ENCODE results near the gene ETS2. TPM values are rescaled to one million over a fixed set of nuclear protein-coding genes. Genes with fewer than 3 reads are reported as not detected.

The ETS2 gene
- polyA plus RNA-seq, 1 donor from 2014 or later, result 2.8 TPM

GRCh38 chr21:38858026-38858811 lies 52.5 kb downstream of the ETS2 start:
- Mint-ChIP-seq H3K36me3 (peaks cover 1% of the 10 kb centered on the region), H3K27ac (no peak overlapping the region), H3K4me1 (peaks cover 12 to 17% (median 14%) of the 10 kb centered on the region in 3 donors), H3K4me3 (no peak overlapping the region), H3K9me3 (no peaks in the 10 kb centered on the region), H3K27me3 (peaks cover 55% of the 10 kb centered on the region)

- peaks cover 12 to 17% (median 14%) of the 10 kb centered on the region in 3 donors for H3K4me1 Mint-ChIP-seq
- no peak overlapping the region for H3K27ac Mint-ChIP-seq
- H3K9me3 Mint-ChIP-seq, result no peaks in the 10 kb centered on the region
- H3K27me3 Mint-ChIP-seq, result peaks cover 56% of the 10 kb centered on the region
- peaks cover 1% of the 10 kb centered on the region for H3K36me3 Mint-ChIP-seq
- peak overlapping the region in 1 of 4 donors; percentile 1 for H3K4me3 Mint-ChIP-seq
Observed at GRCh38 chr21:38858812-38859205, 53.1 kb downstream of the ETS2 start.

- Mint-ChIP-seq H3K4me3 (no peak overlapping the region), H3K9me3 (no peaks in the 10 kb centered on the region), H3K27ac (peak overlapping the region in 1 of 3 donors; percentile 32), H3K27me3 (peaks cover 55% of the 10 kb centered on the region), H3K36me3 (peaks cover 1% of the 10 kb centered on the region), H3K4me1 (peaks cover 12 to 17% (median 14%) of the 10 kb centered on the region in 3 donors)
Observed at GRCh38 chr21:38859852-38860251, 54.1 kb downstream of the ETS2 start.

GRCh38 chr21:38861056-38861455 lies 55.3 kb downstream of the ETS2 start:
- Mint-ChIP-seq H3K27ac (no peak overlapping the region), H3K4me3 (no peak overlapping the region), H3K4me1 (peaks cover 12 to 17% (median 14%) of the 10 kb centered on the region in 3 donors), H3K27me3 (peaks cover 61% of the 10 kb centered on the region), H3K36me3 (peaks cover 1% of the 10 kb centered on the region), H3K9me3 (no peaks in the 10 kb centered on the region)

GRCh38 chr21:38861989-38862683 lies 56.4 kb downstream of the ETS2 start:
- peak overlapping the region in 2 of 3 donors; percentile 80 to 81 for H3K27ac Mint-ChIP-seq

GRCh38 chr21:38863291-38863690 lies 57.6 kb downstream of the ETS2 start:
- peaks cover 54% of the 10 kb centered on the region for H3K27me3 Mint-ChIP-seq

More at GRCh38 chr21:38861989-38862683, 56.4 kb downstream of the ETS2 start:
- Mint-ChIP-seq H3K36me3 (no peaks in the 10 kb centered on the region), H3K9me3 (no peaks in the 10 kb centered on the region), H3K4me3 (peak overlapping the region; percentile 55 to 87 (median 72)), H3K4me1 (peaks cover 12 to 17% (median 14%) of the 10 kb centered on the region in 3 donors), H3K27me3 (peaks cover 61% of the 10 kb centered on the region)

GRCh38 chr21:38863843-38864363 lies 58.2 kb downstream of the ETS2 start:
- no peak overlapping the region for H3K27ac Mint-ChIP-seq
- no peak overlapping the region for H3K4me3 Mint-ChIP-seq
- H3K9me3 Mint-ChIP-seq, result peaks cover 0 to 2% (median 0%) of the 10 kb centered on the region in 3 donors
- peaks cover 12 to 17% (median 14%) of the 10 kb centered on the region in 3 donors for H3K4me1 Mint-ChIP-seq
- H3K36me3 Mint-ChIP-seq, result no peaks in the 10 kb centered on the region
- peaks cover 53% of the 10 kb centered on the region for H3K27me3 Mint-ChIP-seq

More at GRCh38 chr21:38863291-38863690, 57.6 kb downstream of the ETS2 start:
- H3K36me3 Mint-ChIP-seq, result no peaks in the 10 kb centered on the region
- no peak overlapping the region for H3K27ac Mint-ChIP-seq
- H3K4me3 Mint-ChIP-seq, result no peak overlapping the region
- H3K9me3 Mint-ChIP-seq, result no peaks in the 10 kb centered on the region
- peaks cover 12 to 17% (median 14%) of the 10 kb centered on the region in 3 donors for H3K4me1 Mint-ChIP-seq

GRCh38 chr21:38864964-38865363 lies 59.2 kb downstream of the ETS2 start:
- Mint-ChIP-seq H3K27ac (peak overlapping the region in 1 of 3 donors; percentile 32), H3K36me3 (no peaks in the 10 kb centered on the region), H3K9me3 (peaks cover 0 to 2% (median 0%) of the 10 kb centered on the region in 3 donors), H3K4me3 (no peak overlapping the region), H3K27me3 (peaks cover 51% of the 10 kb centered on the region), H3K4me1 (peaks cover 11 to 19% (median 17%) of the 10 kb centered on the region in 3 donors)

- H3K27me3 Mint-ChIP-seq, result peaks cover 32% of the 10 kb centered on the region
Observed at GRCh38 chr21:38869196-38869595, 63.5 kb downstream of the ETS2 start.

GRCh38 chr21:38869946-38870345 lies 64.2 kb downstream of the ETS2 start:
- peaks cover 0 to 2% (median 0%) of the 10 kb centered on the region in 3 donors for H3K9me3 Mint-ChIP-seq
- peaks cover 0 to 11% (median 0%) of the 10 kb centered on the region in 3 donors for H3K4me1 Mint-ChIP-seq
- no peak overlapping the region for H3K27ac Mint-ChIP-seq
- no peaks in the 10 kb centered on the region for H3K36me3 Mint-ChIP-seq
- H3K4me3 Mint-ChIP-seq, result no peak overlapping the region
- H3K27me3 Mint-ChIP-seq, result peaks cover 27% of the 10 kb centered on the region

More at GRCh38 chr21:38869196-38869595, 63.5 kb downstream of the ETS2 start:
- Mint-ChIP-seq H3K9me3 (peaks cover 0 to 2% (median 0%) of the 10 kb centered on the region in 3 donors), H3K4me3 (no peak overlapping the region), H3K27ac (no peak overlapping the region), H3K36me3 (no peaks in the 10 kb centered on the region), H3K4me1 (peaks cover 0 to 11% (median 0%) of the 10 kb centered on the region in 3 donors)

Measured in IgD-negative memory B cell (primary cell).